Nucleus accumbens (tissue), 56 donors: Measurements from ENCODE around the gene RBMX.
"Not testable (repeated sequence)": the region's sequence is repeated elsewhere in the genome, so short reads cannot be mapped to it uniquely, and the experiment has no call there.

Source experiments
- DNase-seq, 56 donors: peaks; one replicate each; lab custom pipeline; 2025; lab: John Stamatoyannopoulos, UW

RBMX gene

GRCh38 chrX:136880452-136881013 lies at the start of gene RBMX:
TSS of gene RBMX (minus strand) at chrX:136880725. CDS start at chrX:136879427, 1,298 bp downstream.
- DNase-seq: peak; percentile 3 to 96 (median 82)

GRCh38 chrX:136921438-136921837 lies 40.9 kb upstream of the RBMX start:
- not testable (repeated sequence) for DNase-seq

- no peak for DNase-seq
Measured at GRCh38 chrX:136920001-136920400, 39.5 kb upstream of the RBMX start.

- DNase-seq: no peak
Measured at GRCh38 chrX:136916827-136917226, 36.3 kb upstream of the RBMX start.

- DNase-seq: not testable (repeated sequence)
Measured at GRCh38 chrX:136911661-136912060, 31.1 kb upstream of the RBMX start.

- no peak for DNase-seq
Measured at GRCh38 chrX:136911253-136911652, 30.7 kb upstream of the RBMX start.

- DNase-seq: no peak
Measured at GRCh38 chrX:136910565-136911035, 30.1 kb upstream of the RBMX start.

- peak in 54 of 56 donors; percentile 5 to 90 (median 48) for DNase-seq
Measured at GRCh38 chrX:136909706-136910564, 29.4 kb upstream of the RBMX start.

GRCh38 chrX:136909119-136909705 lies 28.7 kb upstream of the RBMX start:
- peak in 55 of 56 donors; percentile 7 to 80 (median 62) for DNase-seq

GRCh38 chrX:136907621-136908020 lies 27.1 kb upstream of the RBMX start:
- DNase-seq: peak in 24 of 56 donors; percentile 0 to 36 (median 3)

- DNase-seq: peak in 2 of 56 donors; percentile 0 to 6
Measured at GRCh38 chrX:136906921-136907510, 26.5 kb upstream of the RBMX start.

- DNase-seq: not testable (repeated sequence)
Measured at GRCh38 chrX:136904067-136904466, 23.5 kb upstream of the RBMX start.

GRCh38 chrX:136900071-136900470 lies 19.5 kb upstream of the RBMX start:
- DNase-seq: not testable (repeated sequence)

- DNase-seq: no peak
Measured at GRCh38 chrX:136899221-136899620, 18.7 kb upstream of the RBMX start.

- not testable (repeated sequence) for DNase-seq
Measured at GRCh38 chrX:136898752-136899151, 18.2 kb upstream of the RBMX start.

GRCh38 chrX:136896121-136896914 lies 15.8 kb upstream of the RBMX start:
- DNase-seq: no peak

GRCh38 chrX:136892412-136892811 lies 11.9 kb upstream of the RBMX start:
- DNase-seq: no peak

- DNase-seq: not testable (repeated sequence)
Measured at GRCh38 chrX:136890596-136890995, 10.1 kb upstream of the RBMX start.

GRCh38 chrX:136889269-136889668 lies 8.7 kb upstream of the RBMX start:
- no peak for DNase-seq

GRCh38 chrX:136880003-136880451 lies 498 bp downstream of the RBMX start:
- peak in 27 of 56 donors; percentile 4 to 64 (median 29) for DNase-seq
